H1 (cell line): ENCODE measurements around the gene PRKAR2B. TPM values are rescaled to one million over a fixed set of nuclear protein-coding genes. Genes with fewer than 3 reads are reported as not detected.

Source experiments
- CTCF ChIA-PET: fragments of 300-600 bp; sonication (Branson Sonifier 250); formaldehyde crosslinking; loops from one replicate; lab custom pipeline; 2021; ENCODE audit not compliant: partially characterized antibody; lab: Charles Lee
- POLR2A ChIA-PET: fragments of 300-600 bp; sonication (Branson Sonifier 250); formaldehyde crosslinking; loops from one replicate; lab custom pipeline; 2021; ENCODE audit warnings: inconsistent platforms; ENCODE audit not compliant: partially characterized antibody; lab: Charles Lee
- DNase-seq, 2 experiments: peaks; one replicate each; pipeline versions ENCODE4 v3.0.0 to v3.0.0-alpha.2; 2010 to 2022; ENCODE audit warnings: low spot score in 2 of 2, low read depth in 1 of 2, mixed read lengths in 1 of 2
- FAIRE-seq: peaks from 2 replicates; lab custom pipeline; 2011; peaks lifted over from hg19 to GRCh38; lab: Jason Lieb, UNC
- H2AFZ ChIP-seq: 2 replicates; pipeline ENCODE4 v1.8.1; 2012; ENCODE audit warnings: low read length, inconsistent platforms
- H2AK5ac ChIP-seq: 2 replicates; pipeline ENCODE4 v1.6.1; 2013; ENCODE audit warnings: low read depth, low read length
- H2BK120ac ChIP-seq: replicated peaks from 2 replicates; pipeline ENCODE3; 2013; ENCODE audit warnings: low read depth, low read length, inconsistent platforms
- H2BK12ac ChIP-seq: 2 replicates; pipeline ENCODE4 v1.6.1; 2013; ENCODE audit warnings: low read depth, low read length
- H2BK15ac ChIP-seq: 2 replicates; pipeline ENCODE4 v1.6.1; 2013; ENCODE audit warnings: low read length
- H2BK20ac ChIP-seq: 2 replicates; pipeline ENCODE4 v1.6.1; 2013; ENCODE audit warnings: low read length
- H2BK5ac ChIP-seq: 2 replicates; pipeline ENCODE4 v1.6.1; 2013; ENCODE audit warnings: low read depth, low read length
- H3K14ac ChIP-seq: 2 replicates; pipeline ENCODE4 v1.6.1; 2013; ENCODE audit warnings: inconsistent platforms; ENCODE audit not compliant: insufficient read length
- H3K18ac ChIP-seq: 2 replicates; pipeline ENCODE4 v1.6.1; 2013; ENCODE audit warnings: low read length; ENCODE audit errors: extremely low read depth
- H3K23ac ChIP-seq: 2 replicates; pipeline ENCODE4 v1.6.1; 2013; ENCODE audit warnings: inconsistent platforms; ENCODE audit not compliant: insufficient read length
- H3K23me2 ChIP-seq: 2 replicates; pipeline ENCODE4 v1.6.1; 2013; ENCODE audit warnings: low read depth, low read length
- H3K27ac ChIP-seq: 2 replicates; pipeline ENCODE4 v1.6.1; 2011; ENCODE audit warnings: low read depth, low read length, inconsistent platforms
- H3K27me3 ChIP-seq, 4 experiments: replicated peaks in 1 of 4; 1 replicate in 1 of 4; 2 replicates in 3 of 4; pipeline versions ENCODE4 v1.6.1 to v1.8.1; 2011 to 2013; ENCODE audit warnings: low read length in 3 of 4, mild to moderate bottlenecking in 3 of 4, inconsistent platforms in 2 of 4, mixed read lengths in 2 of 4, moderate library complexity in 1 of 4; ENCODE audit not compliant: control insufficient read depth in 3 of 4, insufficient read depth in 3 of 4; ENCODE audit errors: extremely low read depth in 1 of 4
- H3K36me3 ChIP-seq, 4 experiments: 2 replicates each; pipeline versions ENCODE4 v1.6.1 to v1.8.1; 2011 to 2013; ENCODE audit warnings: mild to moderate bottlenecking in 4 of 4, low read length in 3 of 4, moderate library complexity in 2 of 4, control low read depth in 1 of 4, inconsistent platforms in 1 of 4; ENCODE audit not compliant: insufficient read depth in 4 of 4, control insufficient read depth in 2 of 4
- H3K4ac ChIP-seq: replicated peaks from 2 replicates; pipeline ENCODE3; 2013; ENCODE audit warnings: low read length, low read depth, mixed read lengths, inconsistent platforms; ENCODE audit not compliant: insufficient read length
- H3K4me1 ChIP-seq, 4 experiments: replicated peaks in 1 of 4; 1 replicate in 1 of 4; 2 replicates in 3 of 4; pipeline versions ENCODE4 v1.6.1 to v1.8.1; 2011 to 2013; ENCODE audit warnings: low read length in 3 of 4, inconsistent platforms in 2 of 4, mixed read lengths in 1 of 4; ENCODE audit not compliant: insufficient read depth in 4 of 4, control insufficient read depth in 3 of 4
- H3K4me2 ChIP-seq, 2 experiments: 2 replicates each; pipeline versions ENCODE4 v1.6.1 to v1.8.1; 2011 to 2013; ENCODE audit warnings: low read depth in 2 of 2, low read length in 2 of 2, control low read depth in 1 of 2, inconsistent platforms in 1 of 2, mild to moderate bottlenecking in 1 of 2; ENCODE audit not compliant: insufficient read depth in 1 of 2
- H3K4me3 ChIP-seq, 4 experiments: fragments of 200-600, 300-600 bp in 1 of 4; sonication (generic), shearing (Covaris generic), sonication (Bioruptor Twin) in 1 of 4; 2 replicates each; pipeline versions ENCODE4 v1.5.1 to v1.8.1; 2011 to 2016; ENCODE audit warnings: low read length in 4 of 4, low read depth in 3 of 4, control low read depth in 2 of 4, inconsistent platforms in 2 of 4, mild to moderate bottlenecking in 2 of 4, mixed read lengths in 1 of 4, moderate library complexity in 1 of 4; ENCODE audit not compliant: insufficient read depth in 2 of 4; ENCODE audit errors: extremely low read depth in 1 of 4
- H3K56ac ChIP-seq: replicated peaks from 2 replicates; pipeline ENCODE3; 2013; ENCODE audit warnings: low read depth, mild to moderate bottlenecking, mixed read lengths, low read length, inconsistent platforms; ENCODE audit not compliant: insufficient read length
- H3K79me1 ChIP-seq: 2 replicates; pipeline ENCODE4 v1.6.1; 2013; ENCODE audit warnings: low read depth, low read length, control low read depth
- H3K79me2 ChIP-seq, 2 experiments: 2 replicates each; pipeline versions ENCODE4 v1.6.1 to v1.8.1; 2012 to 2013; ENCODE audit warnings: low read length in 2 of 2, mild to moderate bottlenecking in 2 of 2, inconsistent platforms in 1 of 2; ENCODE audit not compliant: insufficient read depth in 2 of 2, control insufficient read depth in 1 of 2
- H3K9ac ChIP-seq, 4 experiments: replicated peaks in 1 of 4; 1 replicate in 1 of 4; 2 replicates in 3 of 4; pipeline versions ENCODE4 v1.6.1 to v1.8.1; 2011 to 2013; ENCODE audit warnings: low read depth in 3 of 4, low read length in 3 of 4, control low read depth in 2 of 4, mild to moderate bottlenecking in 2 of 4, moderate library complexity in 2 of 4, inconsistent platforms in 1 of 4; ENCODE audit errors: extremely low read depth in 1 of 4
- H3K9me3 ChIP-seq, 2 experiments: 2 replicates each; pipeline versions ENCODE4 v1.6.1 to v1.8.1; 2012 to 2013; ENCODE audit warnings: mild to moderate bottlenecking in 2 of 2, moderate library complexity in 2 of 2, control low read depth in 1 of 2, inconsistent platforms in 1 of 2, low read depth in 1 of 2, low read length in 1 of 2, mixed read lengths in 1 of 2; ENCODE audit not compliant: insufficient read depth in 2 of 2
- H4K20me1 ChIP-seq, 2 experiments: replicated peaks in 1 of 2; 2 replicates each; pipeline versions ENCODE3 to v1.8.1; 2011 to 2013; ENCODE audit warnings: inconsistent platforms in 2 of 2, low read length in 2 of 2, mild to moderate bottlenecking in 1 of 2; ENCODE audit not compliant: insufficient read depth in 2 of 2, control insufficient read depth in 1 of 2
- H4K5ac ChIP-seq: 2 replicates; pipeline ENCODE4 v1.6.1; 2013; ENCODE audit warnings: low read length, low read depth, mixed read lengths, inconsistent platforms; ENCODE audit not compliant: insufficient read length
- H4K8ac ChIP-seq: 2 replicates; pipeline ENCODE4 v1.8.0; 2013; ENCODE audit warnings: mild to moderate bottlenecking, moderate library complexity, low read length, inconsistent platforms; ENCODE audit not compliant: insufficient read depth; ENCODE audit errors: extremely low read depth
- H4K91ac ChIP-seq: replicated peaks from 2 replicates; pipeline ENCODE3; 2013; ENCODE audit warnings: low read length, mixed read lengths, inconsistent platforms; ENCODE audit not compliant: insufficient read length
- GABPA ChIP-seq: IDR thresholded peaks from 2 replicates; pipeline ENCODE4 v1.6.1; 2011; ENCODE audit warnings: mild to moderate bottlenecking, low read length, moderate library complexity, borderline replicate concordance; ENCODE audit not compliant: insufficient read depth
- NANOG ChIP-seq: IDR thresholded peaks from 2 replicates; pipeline ENCODE4 v1.6.1; 2011; ENCODE audit warnings: low read length, low read depth, mild to moderate bottlenecking, inconsistent platforms; ENCODE audit not compliant: insufficient read depth, poor library complexity, severe bottlenecking
- SIRT6 ChIP-seq: IDR thresholded peaks from one replicate; pipeline ENCODE4 v1.7.1; 2012; ENCODE audit warnings: low read length, inconsistent platforms
- USF2 ChIP-seq: IDR thresholded peaks from 2 replicates; pipeline ENCODE4 v1.6.1; 2011; ENCODE audit warnings: low read length, improper control_type of control experiment
- WGBS, 2 experiments: shearing (Covaris generic) in 1 of 2; methylation state at CpG; one replicate each; pipeline versions ENCODE4 v1.1.6 to v1.1.7; 2013 to 2015; ENCODE audit warnings: low lambda C conversion rate in 2 of 2, mixed read lengths in 2 of 2, inconsistent platforms in 1 of 2, low coverage in 1 of 2, missing lambda C conversion rate in 1 of 2; ENCODE audit not compliant: insufficient replicate concordance in 2 of 2, insufficient coverage in 1 of 2, insufficient read length in 1 of 2; ENCODE audit errors: extremely low coverage in 1 of 2, missing lambda C conversion rate in 1 of 2; 5-methylcytosine and 5-hydroxymethylcytosine counted together
- polyA plus RNA-seq, 7 experiments: library from polyadenylated mRNA; depleted of rRNA in 3 of 7; stranded (reverse) in 5 of 7; unstranded in 2 of 7; fragments of >200 nt in 5 of 7; fragments of 200-250 nt in 2 of 7; gene quantifications; 1 replicate in 5 of 7; 2 replicates in 1 of 7; 4 replicates in 1 of 7; pipeline versions ENCODE4 v1.2.1 to v1.2.3, GENCODE V29; 2011 to 2013; ENCODE audit warnings: missing spikeins in 2 of 7, mixed read lengths in 2 of 7
- total RNA-seq: library from RNA; stranded (reverse); fragmentation: NEBNext Ultra II Directional; extraction: Animal tissue kit (Norgen Biotek cat#: 25700); gene quantifications from 2 replicates; pipeline ENCODE4 v1.2.1, GENCODE V29; 2021

Gene PRKAR2B
- total and polyA plus RNA-seq, 2 of the 8 experiments (the other 6 are each of a cell fraction or from before 2014, with no cell fraction given) = 10.4 to 37.0 TPM

GRCh38 chr7:107002126-107002525 is 42.4 kb upstream of the PRKAR2B start:
- no peak overlapping the region for H4K91ac ChIP-seq
- no peak overlapping the region for H2BK12ac ChIP-seq
- no peaks in the 10 kb centered on the region for H3K36me3 ChIP-seq
- no peak overlapping the region for H2BK15ac ChIP-seq
- no peak overlapping the region for H3K18ac ChIP-seq
- H3K23me2 ChIP-seq = no peaks in the 10 kb centered on the region
- no peak overlapping the region for H3K27ac ChIP-seq
- H2AFZ ChIP-seq = no peak overlapping the region
- H3K79me1 ChIP-seq = no peaks in the 10 kb centered on the region
- H3K4me1 ChIP-seq = no peaks in the 10 kb centered on the region
- no peak overlapping the region for H3K14ac ChIP-seq
- H3K4ac ChIP-seq = no peak overlapping the region
- no peak overlapping the region for H3K56ac ChIP-seq
- WGBS, 2 experiments = 89% methylated on average over 4 of the region's 4 CpGs; no CpG with 5 or more reads in 1 of the 2 experiments
- H4K20me1 ChIP-seq = no peaks in the 10 kb centered on the region
- no peak overlapping the region for H2AK5ac ChIP-seq
- H3K4me3 ChIP-seq = no peak overlapping the region
- H3K27me3 ChIP-seq = peaks cover 0 to 1% (median 0%) of the 10 kb centered on the region in 4 experiments; a peak in 1 of 7 replicates
- H2BK20ac ChIP-seq = no peak overlapping the region
- H3K79me2 ChIP-seq = no peaks in the 10 kb centered on the region
- no peak overlapping the region for H3K4me2 ChIP-seq
- no peak overlapping the region for H2BK5ac ChIP-seq
- no peak overlapping the region for H3K23ac ChIP-seq
- no peaks in the 10 kb centered on the region for H3K9me3 ChIP-seq
- FAIRE-seq = no peak
- CTCF ChIA-PET = interaction anchor here (0.6 to 0.7 kb wide), 2 partner anchors 213 to 928 kb away, joined by 3 to 4 read pairs; no protein-coding TSS in a partner anchor
- no peak overlapping the region for H4K5ac ChIP-seq
- no peak for TF ChIP-seq GABPA
- no peak for TF ChIP-seq SIRT6
- TF ChIP-seq NANOG = no peak
- no peak for TF ChIP-seq USF2
- H3K9ac ChIP-seq = no peak overlapping the region
- no peak for DNase-seq
- no peak overlapping the region for H2BK120ac ChIP-seq
- POLR2A ChIA-PET = no interaction called here
- H4K8ac ChIP-seq = no peak overlapping the region
